GM23338 (cell line): ENCODE results near the gene EXD3. TPM values are rescaled to one million over a fixed set of nuclear protein-coding genes. Genes with fewer than 3 reads are reported as not detected.

Experiments
- ATAC-seq: fragments of 200-7000 bp; cut with Tn5 transposase; 3 replicates; pipeline ENCODE4 v1.9.1; 2020
- DNase-seq: peaks from one replicate; pipeline ENCODE4 v3.0.0-alpha.2; 2015; ENCODE audit warnings: low spot score
- H2AFZ ChIP-seq: fragments of 200-600 bp; sonication (generic); 2 replicates; pipeline ENCODE4 v1.8.0; 2016; ENCODE audit warnings: antibody characterized with exemption, mild to moderate bottlenecking, moderate library complexity
- H3F3A ChIP-seq: fragments of 200-600 bp; sonication (generic); replicated peaks from 2 replicates; pipeline ENCODE4 v1.8.0; 2017; ENCODE audit warnings: antibody characterized with exemption, mixed run types, low read depth
- H3K27ac ChIP-seq: fragments of 200-600 bp; sonication (generic); 2 replicates; pipeline ENCODE4 v1.6.1; 2016; ENCODE audit warnings: low read depth
- H3K27me3 ChIP-seq: fragments of 200-600 bp; sonication (generic); 2 replicates; pipeline ENCODE4 v1.8.0; 2016; ENCODE audit warnings: mild to moderate bottlenecking, mixed run types, moderate library complexity; ENCODE audit not compliant: insufficient read depth
- H3K36me3 ChIP-seq: fragments of 200-600 bp; sonication (generic); 2 replicates; pipeline ENCODE4 v1.8.0; 2016; ENCODE audit warnings: mild to moderate bottlenecking; ENCODE audit not compliant: insufficient read depth
- H3K4me1 ChIP-seq: fragments of 200-600 bp; sonication (generic); 2 replicates; pipeline ENCODE4 v1.8.0; 2016; ENCODE audit warnings: mild to moderate bottlenecking, moderate library complexity; ENCODE audit not compliant: insufficient read depth
- H3K4me2 ChIP-seq: fragments of 200-600 bp; sonication (generic); 2 replicates; pipeline ENCODE4 v1.7.1; 2017; ENCODE audit warnings: mixed run types
- H3K4me3 ChIP-seq: fragments of 200-600 bp; sonication (generic); 2 replicates; pipeline ENCODE4 v1.6.1; 2016; ENCODE audit warnings: mixed run types
- H3K79me2 ChIP-seq: fragments of 200-600 bp; sonication (generic); replicated peaks from 2 replicates; pipeline ENCODE4 v1.8.0; 2017; ENCODE audit warnings: mild to moderate bottlenecking; ENCODE audit not compliant: insufficient read depth
- H3K9me2 ChIP-seq: fragments of 200-600 bp; sonication (generic); 2 replicates; pipeline ENCODE4 v1.8.0; 2017; ENCODE audit not compliant: insufficient read depth
- H4K20me1 ChIP-seq: fragments of 200-600 bp; sonication (generic); replicated peaks from 2 replicates; pipeline ENCODE4 v1.8.0; 2017; ENCODE audit warnings: mild to moderate bottlenecking; ENCODE audit not compliant: insufficient read depth
- H3K27ac Mint-ChIP-seq: 2 replicates; pipeline ENCODE4 v1.8.0; 2020; ENCODE audit warnings: inconsistent platforms, mild to moderate bottlenecking, moderate library complexity, mixed read lengths
- H3K27me3 Mint-ChIP-seq: 3 replicates; pipeline ENCODE4 v1.8.0; 2022; ENCODE audit warnings: low read depth, mild to moderate bottlenecking, moderate library complexity, mixed read lengths, inconsistent platforms; ENCODE audit not compliant: insufficient read depth, poor library complexity
- H3K36me3 Mint-ChIP-seq: 3 replicates; pipeline ENCODE4 v1.8.0; 2021; ENCODE audit warnings: low read depth, mild to moderate bottlenecking, inconsistent platforms, moderate library complexity, mixed read lengths
- H3K4me1 Mint-ChIP-seq: 3 replicates; pipeline ENCODE4 v1.8.0; 2020; ENCODE audit warnings: mild to moderate bottlenecking, inconsistent platforms, mixed read lengths
- H3K4me3 Mint-ChIP-seq: 3 replicates; pipeline ENCODE4 v1.8.0; 2021; ENCODE audit warnings: moderate library complexity, mild to moderate bottlenecking, inconsistent platforms, mixed read lengths
- H3K9me3 Mint-ChIP-seq: 3 replicates; pipeline ENCODE4 v1.8.0; 2020; ENCODE audit warnings: moderate library complexity, mild to moderate bottlenecking, inconsistent platforms, mixed read lengths
- CTCF ChIP-seq, 2 experiments: fragments of 200-600 bp in 1 of 2; sonication (generic) in 1 of 2; conservative IDR thresholded peaks; 2 replicates each; pipeline versions ENCODE4 v1.5.1 to v1.6.1; 2016 to 2017; ENCODE audit warnings: antibody characterized with exemption in 2 of 2, low read depth in 2 of 2, mild to moderate bottlenecking in 2 of 2, moderate library complexity in 1 of 2
- EZH2 ChIP-seq: fragments of 200-600 bp; sonication (generic); IDR thresholded peaks from one replicate; pipeline ENCODE4 v1.8.0; 2017; ENCODE audit warnings: antibody characterized with exemption, mild to moderate bottlenecking, low read depth; ENCODE audit not compliant: unreplicated experiment
- JUNB ChIP-seq: IDR thresholded peaks from one replicate; pipeline ENCODE4 v1.6.1; 2016; ENCODE audit warnings: antibody characterized with exemption; ENCODE audit not compliant: unreplicated experiment
- POLR2AphosphoS5 ChIP-seq: IDR thresholded peaks from 2 replicates; pipeline ENCODE4 v1.6.1; 2016; ENCODE audit warnings: antibody characterized with exemption, low read depth
- STAT1 ChIP-seq: IDR thresholded peaks from one replicate; pipeline ENCODE4 v1.6.1; 2016; ENCODE audit warnings: antibody characterized with exemption; ENCODE audit not compliant: unreplicated experiment
- ZNF114 ChIP-seq: fragments of 250-450 bp; sonication (Bioruptor Pico); IDR thresholded peaks from 2 replicates; pipeline ENCODE4 v1.5.0; 2020; ENCODE audit warnings: mild to moderate bottlenecking, moderate library complexity
- polyA plus RNA-seq: library from polyadenylated mRNA; unstranded; fragments of >200 nt; fragmentation: Nextera tagmentation; extraction: Ambion mirVana; gene quantifications from 2 replicates; pipeline ENCODE4 v1.2.1, GENCODE V29; 2016
- total RNA-seq: library from RNA; depleted of rRNA; stranded (reverse); fragments of >200 nt; shearing (Covaris generic); gene quantifications from 2 replicates; pipeline ENCODE4 v1.2.3, GENCODE V29; 2014
- TF ChIP-seq, protein P1 (sequence below): IDR thresholded peaks from 2 replicates; pipeline ENCODE4 v1.6.1; 2016; ENCODE audit warnings: antibody characterized with exemption
- TF ChIP-seq, protein P2 (sequence below): fragments of 250-450 bp; sonication (Bioruptor Pico); IDR thresholded peaks from 2 replicates; pipeline ENCODE4 v1.5.0; 2020; ENCODE audit warnings: mild to moderate bottlenecking, moderate library complexity

The EXD3 gene
- total and polyA plus RNA-seq, 2 experiments from 2014 or later = 3.6 to 9.7 TPM

DNA sequence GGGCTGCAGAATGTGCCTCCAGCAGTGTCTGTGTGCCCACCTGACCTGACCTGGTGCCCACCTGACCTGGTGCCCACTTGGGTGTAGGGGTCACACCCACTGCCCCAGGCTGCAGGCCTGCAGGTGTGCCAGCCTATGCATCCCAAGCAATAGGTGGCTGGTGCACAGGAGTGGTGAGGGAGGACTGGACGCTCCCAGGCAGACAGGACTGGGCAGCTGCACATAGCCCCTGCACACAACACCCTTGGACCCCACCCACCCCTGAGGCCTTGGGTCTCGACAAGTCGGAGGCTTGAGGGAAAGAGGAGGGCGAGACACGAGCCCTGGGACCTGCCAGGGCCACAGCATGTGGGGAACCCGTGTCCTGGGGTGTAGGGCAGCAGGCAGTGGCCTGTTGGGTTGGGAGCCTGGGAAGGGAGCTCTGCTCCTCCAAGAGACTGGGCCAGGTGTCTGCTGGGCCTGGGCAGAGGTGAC, 110.1 kb downstream of the EXD3 start:
- TF ChIP-seq, protein P1, sequence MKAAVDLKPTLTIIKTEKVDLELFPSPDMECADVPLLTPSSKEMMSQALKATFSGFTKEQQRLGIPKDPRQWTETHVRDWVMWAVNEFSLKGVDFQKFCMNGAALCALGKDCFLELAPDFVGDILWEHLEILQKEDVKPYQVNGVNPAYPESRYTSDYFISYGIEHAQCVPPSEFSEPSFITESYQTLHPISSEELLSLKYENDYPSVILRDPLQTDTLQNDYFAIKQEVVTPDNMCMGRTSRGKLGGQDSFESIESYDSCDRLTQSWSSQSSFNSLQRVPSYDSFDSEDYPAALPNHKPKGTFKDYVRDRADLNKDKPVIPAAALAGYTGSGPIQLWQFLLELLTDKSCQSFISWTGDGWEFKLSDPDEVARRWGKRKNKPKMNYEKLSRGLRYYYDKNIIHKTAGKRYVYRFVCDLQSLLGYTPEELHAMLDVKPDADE = no peak
- no peak for TF ChIP-seq ZNF114 (CRISPR knock-in tag)
- no peak for TF ChIP-seq STAT1
- peaks cover 13% of the 10 kb centered on the region; the same call in 1 of the 2 replicates for H3K4me1 ChIP-seq
- H3K9me2 ChIP-seq = no peaks in the 10 kb centered on the region
- no peak overlapping the region for H2AFZ ChIP-seq
- no peak overlapping the region for H3K27ac ChIP-seq
- H3K79me2 ChIP-seq = no peaks in the 10 kb centered on the region
- Mint-ChIP-seq H3K4me1 (peaks cover 2% of the 10 kb centered on the region; the same call in 2 of the 3 replicates), H3K27me3 (peaks cover 7% of the 10 kb centered on the region), H3K27ac (no peak overlapping the region), H3K36me3 (no peaks in the 10 kb centered on the region), H3K9me3 (no peaks in the 10 kb centered on the region), H3K4me3 (no peak overlapping the region)
- no peak overlapping the region for H3K4me3 ChIP-seq
- H3F3A ChIP-seq = no peaks in the 10 kb centered on the region
- no peaks in the 10 kb centered on the region for H3K27me3 ChIP-seq
- H4K20me1 ChIP-seq = no peaks in the 10 kb centered on the region
- ATAC-seq = no peak
- DNase-seq = no peak
- no peaks in the 10 kb centered on the region for H3K36me3 ChIP-seq
- no peak overlapping the region for H3K4me2 ChIP-seq

- Mint-ChIP-seq H3K27me3 (peaks cover 7% of the 10 kb centered on the region), H3K27ac (no peak overlapping the region), H3K4me1 (peaks cover 7% of the 10 kb centered on the region), H3K9me3 (no peaks in the 10 kb centered on the region), H3K4me3 (no peak overlapping the region), H3K36me3 (no peaks in the 10 kb centered on the region)
- no peaks in the 10 kb centered on the region for H3K36me3 ChIP-seq
- H3K27ac ChIP-seq = no peak overlapping the region
- no peaks in the 10 kb centered on the region for H3K27me3 ChIP-seq
- no peaks in the 10 kb centered on the region for H3F3A ChIP-seq
- H3K4me2 ChIP-seq = no peak overlapping the region
- DNase-seq (no peak), ATAC-seq (no peak)
- H2AFZ ChIP-seq = no peak overlapping the region
- H4K20me1 ChIP-seq = no peaks in the 10 kb centered on the region
- no peaks in the 10 kb centered on the region for H3K9me2 ChIP-seq
- peaks cover 13% of the 10 kb centered on the region; the same call in 1 of the 2 replicates for H3K4me1 ChIP-seq
- no peaks in the 10 kb centered on the region for H3K79me2 ChIP-seq
- H3K4me3 ChIP-seq = no peak overlapping the region
- TF ChIP-seq CTCF (conservative IDR thresholded peaks at IDR 0.05; ENCODE audit: low read depth in 2 of 2) (no peak), JUNB (no peak), ZNF114 (CRISPR knock-in tag) (no peak), EZH2 (no peak), POLR2AphosphoS5 (no peak)
- TF ChIP-seq, protein P2, sequence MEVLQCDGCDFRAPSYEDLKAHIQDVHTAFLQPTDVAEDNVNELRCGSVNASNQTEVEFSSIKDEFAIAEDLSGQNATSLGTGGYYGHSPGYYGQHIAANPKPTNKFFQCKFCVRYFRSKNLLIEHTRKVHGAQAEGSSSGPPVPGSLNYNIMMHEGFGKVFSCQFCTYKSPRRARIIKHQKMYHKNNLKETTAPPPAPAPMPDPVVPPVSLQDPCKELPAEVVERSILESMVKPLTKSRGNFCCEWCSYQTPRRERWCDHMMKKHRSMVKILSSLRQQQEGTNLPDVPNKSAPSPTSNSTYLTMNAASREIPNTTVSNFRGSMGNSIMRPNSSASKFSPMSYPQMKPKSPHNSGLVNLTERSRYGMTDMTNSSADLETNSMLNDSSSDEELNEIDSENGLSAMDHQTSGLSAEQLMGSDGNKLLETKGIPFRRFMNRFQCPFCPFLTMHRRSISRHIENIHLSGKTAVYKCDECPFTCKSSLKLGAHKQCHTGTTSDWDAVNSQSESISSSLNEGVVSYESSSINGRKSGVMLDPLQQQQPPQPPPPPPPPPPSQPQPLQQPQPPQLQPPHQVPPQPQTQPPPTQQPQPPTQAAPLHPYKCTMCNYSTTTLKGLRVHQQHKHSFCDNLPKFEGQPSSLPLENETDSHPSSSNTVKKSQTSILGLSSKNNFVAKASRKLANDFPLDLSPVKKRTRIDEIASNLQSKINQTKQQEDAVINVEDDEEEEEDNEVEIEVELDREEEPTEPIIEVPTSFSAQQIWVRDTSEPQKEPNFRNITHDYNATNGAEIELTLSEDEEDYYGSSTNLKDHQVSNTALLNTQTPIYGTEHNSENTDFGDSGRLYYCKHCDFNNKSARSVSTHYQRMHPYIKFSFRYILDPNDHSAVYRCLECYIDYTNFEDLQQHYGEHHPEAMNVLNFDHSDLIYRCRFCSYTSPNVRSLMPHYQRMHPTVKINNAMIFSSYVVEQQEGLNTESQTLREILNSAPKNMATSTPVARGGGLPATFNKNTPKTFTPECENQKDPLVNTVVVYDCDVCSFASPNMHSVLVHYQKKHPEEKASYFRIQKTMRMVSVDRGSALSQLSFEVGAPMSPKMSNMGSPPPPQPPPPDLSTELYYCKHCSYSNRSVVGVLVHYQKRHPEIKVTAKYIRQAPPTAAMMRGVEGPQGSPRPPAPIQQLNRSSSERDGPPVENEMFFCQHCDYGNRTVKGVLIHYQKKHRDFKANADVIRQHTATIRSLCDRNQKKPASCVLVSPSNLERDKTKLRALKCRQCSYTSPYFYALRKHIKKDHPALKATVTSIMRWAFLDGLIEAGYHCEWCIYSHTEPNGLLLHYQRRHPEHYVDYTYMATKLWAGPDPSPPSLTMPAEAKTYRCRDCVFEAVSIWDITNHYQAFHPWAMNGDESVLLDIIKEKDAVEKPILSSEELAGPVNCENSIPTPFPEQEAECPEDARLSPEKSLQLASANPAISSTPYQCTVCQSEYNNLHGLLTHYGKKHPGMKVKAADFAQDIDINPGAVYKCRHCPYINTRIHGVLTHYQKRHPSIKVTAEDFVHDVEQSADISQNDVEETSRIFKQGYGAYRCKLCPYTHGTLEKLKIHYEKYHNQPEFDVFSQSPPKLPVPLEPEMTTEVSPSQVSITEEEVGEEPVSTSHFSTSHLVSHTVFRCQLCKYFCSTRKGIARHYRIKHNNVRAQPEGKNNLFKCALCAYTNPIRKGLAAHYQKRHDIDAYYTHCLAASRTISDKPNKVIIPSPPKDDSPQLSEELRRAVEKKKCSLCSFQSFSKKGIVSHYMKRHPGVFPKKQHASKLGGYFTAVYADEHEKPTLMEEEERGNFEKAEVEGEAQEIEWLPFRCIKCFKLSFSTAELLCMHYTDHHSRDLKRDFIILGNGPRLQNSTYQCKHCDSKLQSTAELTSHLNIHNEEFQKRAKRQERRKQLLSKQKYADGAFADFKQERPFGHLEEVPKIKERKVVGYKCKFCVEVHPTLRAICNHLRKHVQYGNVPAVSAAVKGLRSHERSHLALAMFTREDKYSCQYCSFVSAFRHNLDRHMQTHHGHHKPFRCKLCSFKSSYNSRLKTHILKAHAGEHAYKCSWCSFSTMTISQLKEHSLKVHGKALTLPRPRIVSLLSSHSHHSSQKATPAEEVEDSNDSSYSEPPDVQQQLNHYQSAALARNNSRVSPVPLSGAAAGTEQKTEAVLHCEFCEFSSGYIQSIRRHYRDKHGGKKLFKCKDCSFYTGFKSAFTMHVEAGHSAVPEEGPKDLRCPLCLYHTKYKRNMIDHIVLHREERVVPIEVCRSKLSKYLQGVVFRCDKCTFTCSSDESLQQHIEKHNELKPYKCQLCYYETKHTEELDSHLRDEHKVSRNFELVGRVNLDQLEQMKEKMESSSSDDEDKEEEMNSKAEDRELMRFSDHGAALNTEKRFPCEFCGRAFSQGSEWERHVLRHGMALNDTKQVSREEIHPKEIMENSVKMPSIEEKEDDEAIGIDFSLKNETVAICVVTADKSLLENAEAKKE (CRISPR knock-in tag) = no peak
Observed at GRCh38 chr9:137311986-137312851, 110.7 kb downstream of the EXD3 start.
